Peyer's patch (tissue), 4 donors: ENCODE data around the gene THSD7A. TPM values are rescaled to one million over a fixed set of nuclear protein-coding genes. Genes with fewer than 3 reads are reported as not detected.

Experiments used
- DNase-seq, 3 donors: peaks; one replicate each; pipeline ENCODE4 v3.0.0-alpha.2; 2017 to 2019
- H3K27ac ChIP-seq, 4 donors: fragments of 200-600 bp; sonication (generic); one replicate each; pipeline ENCODE4 v1.5.1; 2016 to 2019
- H3K27me3 ChIP-seq, 2 donors: fragments of 200-600 bp; sonication (generic); one replicate each; pipeline ENCODE4 v1.5.1; 2019
- H3K36me3 ChIP-seq, 3 donors: fragments of 200-600 bp; sonication (generic); one replicate each; pipeline ENCODE4 v1.5.1; 2016 to 2019
- H3K4me1 ChIP-seq, 4 donors: fragments of 200-600 bp; sonication (generic); one replicate each; pipeline ENCODE4 v1.5.1; 2016 to 2019
- H3K4me3 ChIP-seq, 4 donors: fragments of 200-600 bp; sonication (generic); 1 replicate in 3 of 4; 2 replicates in 1 of 4; pipeline ENCODE4 v1.5.1; 2016 to 2019; ENCODE audit warnings: mild to moderate bottlenecking in 1 of 4
- H3K9me3 ChIP-seq, 4 donors: fragments of 200-600 bp; sonication (generic); one replicate each; pipeline ENCODE4 v1.5.1; 2016 to 2019; ENCODE audit warnings: mild to moderate bottlenecking in 1 of 4
- POLR2A ChIP-seq, 2 donors: fragments of 450-650 bp; IDR thresholded peaks; one replicate each; pipeline ENCODE4 v1.5.1; 2017; ENCODE audit warnings: antibody characterized with exemption in 2 of 2, mild to moderate bottlenecking in 2 of 2, moderate library complexity in 2 of 2
- total RNA-seq, 4 donors: library from RNA; depleted of rRNA; stranded (reverse); fragments of >200 nt; gene quantifications; one replicate each; pipeline ENCODE4 v1.1.0, GENCODE V29; 2016
- TF ChIP-seq, protein P1 (sequence below), 6 experiments: fragments of 450-650 bp in 4 of 6; fragments of 200-600 bp in 2 of 6; sonication (generic) in 1 of 6; IDR thresholded peaks; one replicate each; pipeline ENCODE4 v1.5.1; 2017 to 2019; ENCODE audit warnings: antibody characterized with exemption in 6 of 6, mild to moderate bottlenecking in 3 of 6, moderate library complexity in 1 of 6

The THSD7A gene
- total RNA-seq, 4 donors from 2014 or later: 0.53 to 4.1 (median 2.1) TPM

DNA sequence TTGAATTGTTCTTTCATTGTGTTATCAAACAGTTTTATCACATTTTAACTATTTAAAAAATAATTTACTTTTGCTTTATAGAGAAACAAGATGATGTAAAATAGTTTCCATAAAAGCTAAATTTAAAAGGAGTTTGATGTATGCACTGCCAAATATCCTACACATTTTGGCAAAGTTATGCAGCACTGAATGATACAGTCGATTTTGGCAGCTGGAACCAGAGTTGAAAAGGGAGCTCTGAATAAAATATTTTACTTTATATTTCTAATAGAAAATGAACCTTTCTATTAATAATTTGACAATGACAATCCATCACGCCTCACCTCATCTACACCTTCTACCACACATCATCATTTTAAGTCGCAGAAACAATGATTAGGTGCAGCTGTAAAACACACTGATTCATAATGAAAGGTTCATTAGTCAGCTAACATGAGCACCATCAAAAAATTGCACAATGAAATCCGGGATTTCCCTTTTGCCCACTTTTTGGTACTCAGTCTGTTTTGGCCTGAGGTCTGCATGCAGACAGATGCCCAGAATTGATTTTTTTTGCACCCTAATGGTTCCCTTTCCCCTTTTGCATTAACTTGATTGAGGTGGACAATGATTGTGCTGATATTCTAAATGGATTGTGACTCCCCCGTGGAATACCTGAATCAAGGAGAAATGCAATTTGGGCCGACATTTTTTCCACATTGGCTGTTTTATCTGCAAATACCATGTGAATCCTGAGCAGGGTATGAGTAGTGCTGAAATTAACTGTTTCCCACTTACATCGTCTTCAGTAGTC is 105.8 kb downstream of the THSD7A start:
- no peak overlapping the region for H3K27ac ChIP-seq
- H3K4me3 ChIP-seq: no peak overlapping the region
- no peak for TF ChIP-seq POLR2A (IDR thresholded peaks at IDR 0.05)
- TF ChIP-seq, protein P1, sequence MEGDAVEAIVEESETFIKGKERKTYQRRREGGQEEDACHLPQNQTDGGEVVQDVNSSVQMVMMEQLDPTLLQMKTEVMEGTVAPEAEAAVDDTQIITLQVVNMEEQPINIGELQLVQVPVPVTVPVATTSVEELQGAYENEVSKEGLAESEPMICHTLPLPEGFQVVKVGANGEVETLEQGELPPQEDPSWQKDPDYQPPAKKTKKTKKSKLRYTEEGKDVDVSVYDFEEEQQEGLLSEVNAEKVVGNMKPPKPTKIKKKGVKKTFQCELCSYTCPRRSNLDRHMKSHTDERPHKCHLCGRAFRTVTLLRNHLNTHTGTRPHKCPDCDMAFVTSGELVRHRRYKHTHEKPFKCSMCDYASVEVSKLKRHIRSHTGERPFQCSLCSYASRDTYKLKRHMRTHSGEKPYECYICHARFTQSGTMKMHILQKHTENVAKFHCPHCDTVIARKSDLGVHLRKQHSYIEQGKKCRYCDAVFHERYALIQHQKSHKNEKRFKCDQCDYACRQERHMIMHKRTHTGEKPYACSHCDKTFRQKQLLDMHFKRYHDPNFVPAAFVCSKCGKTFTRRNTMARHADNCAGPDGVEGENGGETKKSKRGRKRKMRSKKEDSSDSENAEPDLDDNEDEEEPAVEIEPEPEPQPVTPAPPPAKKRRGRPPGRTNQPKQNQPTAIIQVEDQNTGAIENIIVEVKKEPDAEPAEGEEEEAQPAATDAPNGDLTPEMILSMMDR (IDR thresholded peaks at IDR 0.05): no peak
- no peaks in the 10 kb centered on the region for H3K9me3 ChIP-seq
- no peaks in the 10 kb centered on the region for H3K27me3 ChIP-seq
- DNase-seq: no peak
- no peaks in the 10 kb centered on the region for H3K4me1 ChIP-seq
- H3K36me3 ChIP-seq: no peaks in the 10 kb centered on the region

DNA sequence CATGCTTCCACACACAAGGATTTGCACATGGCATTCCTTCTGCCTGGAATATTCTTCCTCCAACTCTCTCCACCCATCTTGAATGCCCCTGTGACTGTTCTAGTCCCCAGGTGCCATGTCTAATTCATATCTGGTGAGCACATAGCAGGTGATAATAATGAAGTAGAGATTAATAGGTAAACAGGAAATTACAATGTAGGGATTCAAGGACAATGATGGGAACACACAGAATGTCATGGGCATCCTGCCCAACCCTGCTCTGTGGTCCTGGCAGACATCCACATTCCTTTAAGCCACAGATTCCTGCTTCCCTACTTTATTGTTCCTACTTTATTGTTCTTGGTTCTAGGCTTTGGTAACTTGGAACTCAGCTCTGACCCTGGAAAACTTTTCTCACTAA is 115.8 kb downstream of the THSD7A start:
- Histone ChIP-seq H3K9me3 (no peaks in the 10 kb centered on the region), H3K36me3 (no peaks in the 10 kb centered on the region), H3K27me3 (no peaks in the 10 kb centered on the region), H3K4me1 (no peaks in the 10 kb centered on the region), H3K4me3 (no peak overlapping the region), H3K27ac (no peak overlapping the region)
- DNase-seq: no peak
- TF ChIP-seq, protein P1 (IDR thresholded peaks at IDR 0.05): no peak
- TF ChIP-seq POLR2A (IDR thresholded peaks at IDR 0.05): no peak

DNA sequence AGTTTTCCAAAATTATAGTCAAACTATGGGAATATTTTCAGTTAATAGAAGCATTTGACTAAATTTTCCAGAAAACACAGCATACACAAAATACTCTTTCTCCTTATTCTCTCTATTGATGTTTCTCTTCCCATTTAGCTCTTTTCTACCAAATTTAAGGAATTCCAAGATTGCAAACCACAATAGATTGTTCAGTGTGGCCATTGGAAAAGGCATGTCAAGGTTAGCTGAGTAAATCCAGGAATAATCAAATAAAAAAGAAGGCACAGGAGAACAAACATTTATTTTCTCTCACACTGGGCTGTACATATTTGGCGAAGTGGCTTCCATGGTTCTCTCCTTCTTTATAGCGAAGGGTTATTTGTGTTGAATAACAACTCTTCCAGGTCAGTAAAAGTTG is 117.3 kb downstream of the THSD7A start:
- Histone ChIP-seq H3K4me3 (no peak overlapping the region), H3K9me3 (no peaks in the 10 kb centered on the region), H3K27me3 (no peaks in the 10 kb centered on the region), H3K36me3 (no peaks in the 10 kb centered on the region), H3K27ac (no peak overlapping the region), H3K4me1 (no peaks in the 10 kb centered on the region)
- DNase-seq: no peak
- TF ChIP-seq POLR2A (IDR thresholded peaks at IDR 0.05): no peak
- TF ChIP-seq, protein P1 (IDR thresholded peaks at IDR 0.05): no peak

DNA sequence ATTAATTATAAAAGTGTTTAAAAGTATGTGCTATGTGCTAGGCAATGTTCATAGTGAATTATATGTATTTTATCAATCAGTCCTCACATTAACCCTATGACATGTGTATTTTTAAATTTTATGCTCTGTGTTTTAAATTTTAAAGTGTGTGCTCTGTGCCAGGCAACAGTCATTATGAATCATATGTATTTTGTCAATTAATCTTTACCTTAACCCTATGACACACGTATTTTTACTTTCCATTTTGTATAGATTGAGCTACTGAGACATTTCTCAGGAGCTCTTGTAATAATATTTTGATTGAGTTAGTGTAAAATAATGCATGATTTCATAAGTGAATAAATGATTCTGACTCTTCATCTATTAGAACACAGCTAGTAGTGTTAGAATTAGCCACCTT is 117.8 kb downstream of the THSD7A start:
- Histone ChIP-seq H3K36me3 (no peaks in the 10 kb centered on the region), H3K27me3 (no peaks in the 10 kb centered on the region), H3K4me3 (no peak overlapping the region), H3K27ac (no peak overlapping the region), H3K9me3 (no peaks in the 10 kb centered on the region), H3K4me1 (no peaks in the 10 kb centered on the region)
- TF ChIP-seq, protein P1 (IDR thresholded peaks at IDR 0.05): no peak
- no peak for TF ChIP-seq POLR2A (IDR thresholded peaks at IDR 0.05)
- no peak for DNase-seq

DNA sequence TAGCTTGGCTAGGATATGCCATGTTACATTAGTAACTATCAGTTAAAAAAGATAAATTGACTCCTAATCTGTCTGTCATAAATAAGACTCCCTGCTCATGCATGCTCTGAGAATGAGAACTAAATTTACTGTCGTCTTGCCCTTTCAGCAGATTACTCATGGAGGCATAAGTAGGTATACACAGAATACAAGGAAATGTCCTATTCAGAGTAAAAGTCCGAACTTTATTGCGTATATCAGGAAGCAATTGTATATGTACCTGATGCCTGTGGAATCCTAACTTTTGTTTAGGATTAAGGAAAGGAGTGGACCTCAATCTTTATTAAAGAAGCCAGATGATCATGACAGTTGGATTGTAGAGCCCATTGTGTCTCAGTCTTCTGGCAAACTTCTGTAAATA is 118.6 kb downstream of the THSD7A start:
- no peak for DNase-seq
- H3K27me3 ChIP-seq: no peaks in the 10 kb centered on the region

More for the DNA sequence above, 118.6 kb downstream of the THSD7A start:
- Histone ChIP-seq H3K36me3 (no peaks in the 10 kb centered on the region), H3K4me3 (no peak overlapping the region), H3K9me3 (no peaks in the 10 kb centered on the region), H3K4me1 (no peaks in the 10 kb centered on the region), H3K27ac (no peak overlapping the region)
- TF ChIP-seq, protein P1 (IDR thresholded peaks at IDR 0.05): no peak
- TF ChIP-seq POLR2A (IDR thresholded peaks at IDR 0.05): no peak
